GM18526 (cell line): ENCODE results near the gene ICA1L.

Source experiments
- POLR2A ChIP-seq: IDR thresholded peaks from 3 replicates; pipeline ENCODE4 v1.6.1; 2011; ENCODE audit not compliant: insufficient read length; ENCODE audit errors: extremely low read depth

ICA1L gene

DNA sequence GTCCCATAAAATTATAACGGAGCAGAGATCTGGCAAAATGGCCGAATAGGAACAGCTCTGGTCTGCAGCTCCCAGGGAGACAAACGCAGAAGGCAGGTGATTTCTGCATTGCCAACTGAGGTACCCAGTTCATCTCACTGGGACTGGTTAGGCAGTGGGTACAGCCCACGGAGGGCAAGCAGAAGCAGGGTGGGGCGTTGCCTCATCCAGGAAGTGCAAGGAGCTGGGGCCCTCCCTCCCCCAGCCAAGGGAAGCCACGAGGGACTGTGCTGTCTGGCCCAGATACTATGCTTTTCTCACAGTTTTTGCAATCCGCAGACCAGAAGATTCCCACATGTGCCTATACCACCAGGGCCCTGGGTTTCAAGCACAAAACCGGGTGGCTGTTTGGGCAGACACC, 22.8 kb downstream of the ICA1L start:
- TF ChIP-seq POLR2A = no peak

DNA sequence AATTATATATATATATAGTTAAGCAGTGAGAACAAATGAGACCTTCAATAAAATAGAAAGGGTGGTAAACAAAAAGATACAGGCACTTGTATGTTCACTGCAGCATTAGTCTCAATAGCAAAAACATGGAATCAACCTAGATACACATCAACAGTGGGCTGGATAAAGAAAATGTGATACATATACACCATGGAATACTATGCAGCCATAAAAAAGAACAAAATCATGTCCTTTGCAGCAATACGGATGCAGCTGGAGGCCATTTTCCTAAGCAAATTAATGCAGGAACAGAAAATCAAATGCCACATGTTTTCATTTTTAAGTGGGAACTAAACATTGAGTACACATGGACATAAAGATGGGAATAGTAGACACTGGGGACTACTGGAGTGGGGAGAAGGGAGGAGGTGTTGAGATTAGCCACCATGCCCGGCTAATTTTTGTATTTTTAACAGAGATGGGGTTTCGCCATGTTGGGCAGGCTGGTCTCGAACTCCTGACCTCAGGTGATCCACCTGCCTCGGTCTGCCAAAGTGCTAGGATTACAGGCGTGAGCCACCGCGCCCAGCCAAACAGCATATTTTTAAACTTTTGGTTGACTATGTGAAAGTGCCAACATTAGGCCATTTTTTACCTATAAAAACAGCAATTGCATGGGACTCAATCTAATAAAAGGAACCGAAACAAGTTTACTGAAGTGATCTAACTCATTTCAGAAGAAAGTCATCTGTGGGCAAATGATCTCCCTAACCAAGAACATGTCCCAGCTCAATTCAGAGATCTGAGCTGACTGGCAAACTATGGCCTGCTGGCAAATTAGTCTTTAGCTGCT, 23.7 kb downstream of the ICA1L start:
- no peak for TF ChIP-seq POLR2A

DNA sequence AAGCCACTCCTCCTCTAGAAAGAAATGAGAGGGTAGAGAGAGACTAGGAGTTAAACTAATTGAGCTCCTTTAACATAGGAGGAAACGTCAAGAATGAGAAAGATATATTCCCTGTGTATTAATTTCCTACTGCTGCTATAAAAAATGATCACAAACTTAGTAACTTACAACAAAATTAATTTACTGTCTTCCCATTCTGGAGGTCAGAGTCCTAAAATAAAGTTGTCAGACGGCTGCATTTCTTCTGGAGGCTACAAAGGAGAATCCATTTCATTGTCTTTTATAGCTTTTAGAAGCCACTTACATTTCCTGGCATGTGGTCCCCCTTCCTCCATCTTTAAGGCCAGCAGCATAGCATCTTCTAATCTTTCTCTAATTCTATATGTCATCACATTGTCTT, 26.9 kb downstream of the ICA1L start:
- TF ChIP-seq POLR2A = no peak

DNA sequence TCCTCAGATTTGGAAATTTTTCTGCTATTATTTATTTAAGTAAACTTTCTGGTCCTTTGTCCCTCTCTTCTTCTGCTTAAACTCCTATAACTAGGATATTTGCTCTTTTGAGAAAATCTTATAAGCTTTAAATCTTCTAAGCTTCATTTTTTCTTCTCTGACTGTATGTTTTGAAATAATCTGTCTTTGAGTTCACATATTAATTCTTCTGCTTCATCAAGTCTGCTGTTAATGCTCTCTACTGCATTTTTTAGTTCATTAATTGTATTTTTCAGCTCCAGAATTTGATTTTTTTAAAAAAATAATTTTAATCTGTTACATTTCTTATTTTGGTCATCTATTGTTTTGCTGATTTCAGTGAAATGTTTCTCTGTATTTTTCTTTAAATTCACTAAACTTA, 28.9 kb downstream of the ICA1L start:
- no peak for TF ChIP-seq POLR2A

GRCh38 chr2:202841090-202841867, 30.3 kb downstream of the ICA1L start:
- TF ChIP-seq POLR2A = no peak

GRCh38 chr2:202831242-202832220, 40.0 kb downstream of the ICA1L start:
- TF ChIP-seq POLR2A = no peak

GRCh38 chr2:202824901-202825300, 46.7 kb downstream of the ICA1L start:
- TF ChIP-seq POLR2A = no peak

- no peak for TF ChIP-seq POLR2A
These were observed 49.2 kb downstream of the ICA1L start for GRCh38 chr2:202822411-202822810.

GRCh38 chr2:202821206-202822160, 50.1 kb downstream of the ICA1L start:
- TF ChIP-seq POLR2A = no peak

GRCh38 chr2:202818321-202818720, 53.2 kb downstream of the ICA1L start:
- no peak for TF ChIP-seq POLR2A

DNA sequence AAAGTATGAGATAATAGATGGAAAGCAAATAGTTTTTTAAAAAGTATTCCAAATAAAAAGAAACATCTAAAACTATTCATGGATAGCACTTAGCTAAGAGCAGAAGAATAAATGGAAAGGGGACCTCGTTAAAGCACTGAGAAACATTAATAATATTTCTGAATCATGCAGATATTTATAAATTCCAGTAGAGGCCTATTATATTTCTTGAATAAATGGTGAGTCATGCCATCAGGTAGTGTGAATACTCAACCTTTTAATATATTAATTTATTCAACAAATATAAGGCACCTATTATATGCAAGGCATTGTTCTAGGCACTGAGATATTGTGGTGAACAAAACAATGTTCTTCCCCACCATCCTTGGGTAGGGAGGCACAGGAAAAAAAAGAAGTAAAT, 53.8 kb downstream of the ICA1L start:
- no peak for TF ChIP-seq POLR2A

DNA sequence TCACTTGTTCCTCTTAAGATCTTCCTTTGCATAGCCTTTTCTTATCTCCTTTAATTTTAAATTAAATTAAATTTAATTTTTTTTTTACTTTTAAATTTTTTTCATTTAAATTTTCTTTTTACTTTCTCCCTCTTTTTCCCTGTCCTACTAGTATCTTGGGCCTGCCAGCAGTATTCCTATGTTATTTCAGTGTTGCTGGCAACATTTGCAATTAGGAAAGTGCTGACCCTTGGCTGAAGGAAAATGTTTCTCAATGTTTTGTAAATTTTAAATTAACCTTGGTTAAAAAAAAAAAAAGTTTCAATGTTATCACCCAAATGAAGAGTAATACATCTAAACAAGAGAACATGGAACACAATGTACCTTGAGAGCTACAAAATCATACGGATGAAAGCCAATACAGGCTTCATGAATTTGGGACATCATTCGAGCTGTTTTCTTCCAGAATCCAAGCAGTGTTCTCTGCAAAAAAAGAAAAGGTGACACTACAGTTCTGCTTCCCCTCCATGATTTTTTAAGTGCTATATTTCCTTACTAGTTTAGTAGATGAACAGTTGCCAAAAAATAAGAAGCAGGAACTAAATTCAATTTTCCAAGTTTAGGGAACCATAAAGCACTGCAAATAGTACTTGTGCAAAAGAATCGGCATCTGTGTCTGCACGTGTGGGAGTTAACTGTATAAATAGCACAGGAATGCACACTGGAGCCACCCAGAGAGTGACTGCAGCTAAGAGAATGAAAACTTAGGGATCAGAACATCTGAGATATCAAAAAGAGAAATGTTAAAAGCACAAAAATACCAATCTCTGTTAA, 55.8 kb downstream of the ICA1L start:
- no peak for TF ChIP-seq POLR2A

DNA sequence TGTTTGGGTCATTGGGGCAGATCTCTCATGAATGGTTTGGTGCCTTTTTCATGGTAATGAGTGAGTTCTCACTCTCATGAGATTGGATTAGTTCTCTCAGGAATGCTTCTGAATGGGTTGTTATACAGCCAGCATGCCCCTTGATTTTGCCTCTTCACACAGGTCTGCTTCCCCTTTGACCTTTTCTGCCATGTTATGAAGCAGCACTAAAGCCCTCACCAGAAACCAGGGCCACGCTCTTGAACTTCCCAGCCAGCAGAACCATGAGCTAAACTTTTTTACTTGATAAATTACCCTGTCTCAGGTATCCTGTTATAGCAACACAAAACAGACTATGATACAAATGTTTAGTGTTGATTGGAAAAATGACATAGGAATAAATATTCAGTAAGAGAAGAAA, 57.3 kb downstream of the ICA1L start:
- TF ChIP-seq POLR2A = no peak

GRCh38 chr2:202813387-202813786, 58.2 kb downstream of the ICA1L start:
- no peak for TF ChIP-seq POLR2A

GRCh38 chr2:202808754-202809153, 62.8 kb downstream of the ICA1L start:
- TF ChIP-seq POLR2A = no peak
